Stomach (tissue), 4 donors: ENCODE results near the gene MESP2.

Experiments
- CTCF ChIP-seq, 7 experiments: fragments of 450-650 bp in 4 of 7; fragments of 200-600 bp in 3 of 7; sonication (generic) in 3 of 7; IDR thresholded peaks; one replicate each; pipeline ENCODE4 v1.5.1; 2016 to 2019; ENCODE audit warnings: antibody characterized with exemption in 7 of 7, control low read depth in 2 of 7, mild to moderate bottlenecking in 1 of 7
- EP300 ChIP-seq: sonication (generic); formaldehyde crosslinking; IDR thresholded peaks from one replicate; pipeline ENCODE4 v1.6.1; 2017; ENCODE audit warnings: antibody characterized with exemption
- POLR2A ChIP-seq, 4 donors: fragments of 450-650 bp; IDR thresholded peaks; one replicate each; pipeline ENCODE4 v1.6.1; 2016; ENCODE audit warnings: antibody characterized with exemption in 4 of 4, control low read depth in 2 of 4, mild to moderate bottlenecking in 1 of 4, moderate library complexity in 1 of 4
- POLR2AphosphoS5 ChIP-seq, 3 donors: sonication (generic); formaldehyde crosslinking; IDR thresholded peaks; one replicate each; pipeline ENCODE4 v1.6.1; 2016; ENCODE audit warnings: antibody characterized with exemption in 3 of 3

GRCh38 chr15:89747708-89748682, 28.1 kb upstream of the MESP2 start:
- no peak for TF ChIP-seq POLR2AphosphoS5 (IDR thresholded peaks at IDR 0.05)
- no peak for TF ChIP-seq CTCF (IDR thresholded peaks at IDR 0.05)
- TF ChIP-seq POLR2A (IDR thresholded peaks at IDR 0.05) = no peak
- TF ChIP-seq EP300 = no peak
